ENCODE results near the gene KCNE2. TPM values are rescaled to one million over a fixed set of nuclear protein-coding genes. Genes with fewer than 3 reads are reported as not detected.

The KCNE2 gene
- total RNA-seq, 1 donor from 2014 or later, result 0.27 TPM

GRCh38 chr21:34345892-34346291, 17.9 kb upstream of the KCNE2 start:
- Histone ChIP-seq H4K20me1 (ENCODE audit: insufficient read depth, low read length) (no peaks in the 10 kb centered on the region), H3K4me1 (ENCODE audit: insufficient read depth, low read length) (peaks cover 6% of the 10 kb centered on the region), H3K27ac (ENCODE audit: low read depth, low read length) (no peak overlapping the region), H3K4me3 (ENCODE audit: insufficient read depth, low read depth, low read length) (no peak overlapping the region), H3K27me3 (ENCODE audit: insufficient read depth, low read length) (peaks cover 5% of the 10 kb centered on the region), H3K9ac (ENCODE audit: low read length) (no peak overlapping the region), H3K9me3 (ENCODE audit: insufficient read depth, low read depth, low read length) (no peaks in the 10 kb centered on the region), H3K36me3 (ENCODE audit: insufficient read depth, low read length) (no peaks in the 10 kb centered on the region), H3K4me2 (ENCODE audit: low read length) (peak overlapping the region; percentile 3), H2AFZ (ENCODE audit: low read depth, low read length) (no peak overlapping the region), H3K79me2 (ENCODE audit: insufficient read depth, low read length) (no peaks in the 10 kb centered on the region)
- H3K27me3 Mint-ChIP-seq (ENCODE audit: low read depth, unreplicated experiment), result peaks cover 12% of the 10 kb centered on the region
- FAIRE-seq (no peak), DNase-seq (ENCODE audit: low read depth) (no peak)
- H3K4me1 Mint-ChIP-seq (ENCODE audit: low read depth, unreplicated experiment), result no peaks in the 10 kb centered on the region
- no peak overlapping the region for H3K27ac Mint-ChIP-seq (ENCODE audit: unreplicated experiment)
- peaks cover 2% of the 10 kb centered on the region for H3K9me3 Mint-ChIP-seq (ENCODE audit: unreplicated experiment)
- no peak for TF ChIP-seq EZH2 (IDR thresholded peaks at IDR 0.05; ENCODE audit: insufficient read depth, low read length)
- TF ChIP-seq, protein P1, sequence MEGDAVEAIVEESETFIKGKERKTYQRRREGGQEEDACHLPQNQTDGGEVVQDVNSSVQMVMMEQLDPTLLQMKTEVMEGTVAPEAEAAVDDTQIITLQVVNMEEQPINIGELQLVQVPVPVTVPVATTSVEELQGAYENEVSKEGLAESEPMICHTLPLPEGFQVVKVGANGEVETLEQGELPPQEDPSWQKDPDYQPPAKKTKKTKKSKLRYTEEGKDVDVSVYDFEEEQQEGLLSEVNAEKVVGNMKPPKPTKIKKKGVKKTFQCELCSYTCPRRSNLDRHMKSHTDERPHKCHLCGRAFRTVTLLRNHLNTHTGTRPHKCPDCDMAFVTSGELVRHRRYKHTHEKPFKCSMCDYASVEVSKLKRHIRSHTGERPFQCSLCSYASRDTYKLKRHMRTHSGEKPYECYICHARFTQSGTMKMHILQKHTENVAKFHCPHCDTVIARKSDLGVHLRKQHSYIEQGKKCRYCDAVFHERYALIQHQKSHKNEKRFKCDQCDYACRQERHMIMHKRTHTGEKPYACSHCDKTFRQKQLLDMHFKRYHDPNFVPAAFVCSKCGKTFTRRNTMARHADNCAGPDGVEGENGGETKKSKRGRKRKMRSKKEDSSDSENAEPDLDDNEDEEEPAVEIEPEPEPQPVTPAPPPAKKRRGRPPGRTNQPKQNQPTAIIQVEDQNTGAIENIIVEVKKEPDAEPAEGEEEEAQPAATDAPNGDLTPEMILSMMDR (IDR thresholded peaks at IDR 0.05; ENCODE audit: insufficient read depth, low read depth, low read length), result no peak
- no peaks in the 10 kb centered on the region for H3K36me3 Mint-ChIP-seq (ENCODE audit: low read depth, unreplicated experiment)
- no peak overlapping the region for H3K4me3 Mint-ChIP-seq (ENCODE audit: unreplicated experiment)

DNA sequence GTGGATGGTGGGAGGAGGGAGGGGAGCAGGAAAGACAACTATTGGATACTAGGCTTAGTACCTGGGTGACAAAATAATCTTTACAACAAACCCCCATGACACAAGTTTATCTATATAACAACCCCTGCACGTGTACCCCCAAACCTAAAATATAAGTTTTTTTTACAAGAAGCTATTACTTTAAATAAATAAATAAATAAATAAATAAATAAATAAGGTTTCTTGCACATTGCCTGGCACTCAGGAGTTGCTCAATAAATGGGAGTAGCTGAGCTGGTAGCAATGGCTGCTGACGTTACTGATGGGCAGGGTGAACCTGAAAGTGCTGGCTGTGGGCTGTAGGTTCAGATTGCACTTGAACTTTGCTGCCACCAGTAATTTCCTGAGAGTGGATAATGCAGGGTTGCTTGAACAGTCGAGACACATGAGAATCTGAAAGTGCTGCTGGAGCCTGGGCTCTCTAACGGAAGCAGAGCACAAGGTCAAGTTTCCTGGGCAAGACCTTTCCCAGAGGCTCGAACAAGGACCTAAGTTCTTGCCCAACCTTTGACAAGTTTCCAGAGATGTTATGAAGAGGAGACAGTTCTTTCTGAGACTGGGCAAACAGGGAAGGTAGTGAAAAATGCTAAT, 14.8 kb upstream of the KCNE2 start:
- H3K4me3 Mint-ChIP-seq (ENCODE audit: unreplicated experiment), result no peak overlapping the region
- Histone ChIP-seq H3K4me2 (ENCODE audit: low read length) (no peak overlapping the region), H3K27me3 (ENCODE audit: insufficient read depth, low read length) (peaks cover 6% of the 10 kb centered on the region), H3K9ac (ENCODE audit: low read length) (no peak overlapping the region), H2AFZ (ENCODE audit: low read depth, low read length) (no peak overlapping the region), H3K4me1 (ENCODE audit: insufficient read depth, low read length) (peaks cover 6% of the 10 kb centered on the region), H3K4me3 (ENCODE audit: insufficient read depth, low read depth, low read length) (no peak overlapping the region), H3K36me3 (ENCODE audit: insufficient read depth, low read length) (no peaks in the 10 kb centered on the region), H4K20me1 (ENCODE audit: insufficient read depth, low read length) (no peaks in the 10 kb centered on the region), H3K79me2 (ENCODE audit: insufficient read depth, low read length) (no peaks in the 10 kb centered on the region), H3K9me3 (ENCODE audit: insufficient read depth, low read depth, low read length) (no peaks in the 10 kb centered on the region), H3K27ac (ENCODE audit: low read depth, low read length) (no peak overlapping the region)
- TF ChIP-seq EZH2 (IDR thresholded peaks at IDR 0.05; ENCODE audit: insufficient read depth, low read length), result no peak
- TF ChIP-seq, protein P1 (IDR thresholded peaks at IDR 0.05; ENCODE audit: insufficient read depth, low read depth, low read length), result no peak
- H3K9me3 Mint-ChIP-seq (ENCODE audit: unreplicated experiment), result peaks cover 2% of the 10 kb centered on the region
- H3K4me1 Mint-ChIP-seq (ENCODE audit: low read depth, unreplicated experiment), result no peaks in the 10 kb centered on the region
- FAIRE-seq (no peak), DNase-seq (ENCODE audit: low read depth) (no peak)
- no peak overlapping the region for H3K27ac Mint-ChIP-seq (ENCODE audit: unreplicated experiment)
- peaks cover 15% of the 10 kb centered on the region for H3K27me3 Mint-ChIP-seq (ENCODE audit: low read depth, unreplicated experiment)
- H3K36me3 Mint-ChIP-seq (ENCODE audit: low read depth, unreplicated experiment), result no peaks in the 10 kb centered on the region

GRCh38 chr21:34351786-34352241, 12.0 kb upstream of the KCNE2 start:
- no peaks in the 10 kb centered on the region for H3K79me2 ChIP-seq (ENCODE audit: insufficient read depth, low read length)
- H3K27ac ChIP-seq (ENCODE audit: low read depth, low read length), result no peak overlapping the region
- no peaks in the 10 kb centered on the region for H3K36me3 ChIP-seq (ENCODE audit: insufficient read depth, low read length)
- H3K27me3 ChIP-seq (ENCODE audit: insufficient read depth, low read length), result peaks cover 6% of the 10 kb centered on the region
- H3K9me3 ChIP-seq (ENCODE audit: insufficient read depth, low read depth, low read length), result no peaks in the 10 kb centered on the region
- H3K27ac Mint-ChIP-seq (ENCODE audit: unreplicated experiment), result no peak overlapping the region
- H3K36me3 Mint-ChIP-seq (ENCODE audit: low read depth, unreplicated experiment), result no peaks in the 10 kb centered on the region
- DNase-seq (ENCODE audit: low read depth) (no peak), FAIRE-seq (no peak)
- H4K20me1 ChIP-seq (ENCODE audit: insufficient read depth, low read length), result no peaks in the 10 kb centered on the region
- no peak overlapping the region for H2AFZ ChIP-seq (ENCODE audit: low read depth, low read length)
- H3K4me1 ChIP-seq (ENCODE audit: insufficient read depth, low read length), result no peaks in the 10 kb centered on the region
- H3K4me3 Mint-ChIP-seq (ENCODE audit: unreplicated experiment), result no peak overlapping the region
- peaks cover 2% of the 10 kb centered on the region for H3K9me3 Mint-ChIP-seq (ENCODE audit: unreplicated experiment)
- no peaks in the 10 kb centered on the region for H3K4me1 Mint-ChIP-seq (ENCODE audit: low read depth, unreplicated experiment)
- no peak for TF ChIP-seq EZH2 (IDR thresholded peaks at IDR 0.05; ENCODE audit: insufficient read depth, low read length)
- TF ChIP-seq, protein P1 (IDR thresholded peaks at IDR 0.05; ENCODE audit: insufficient read depth, low read depth, low read length), result peak; percentile 65
- H3K9ac ChIP-seq (ENCODE audit: low read length), result no peak overlapping the region
- no peak overlapping the region for H3K4me3 ChIP-seq (ENCODE audit: insufficient read depth, low read depth, low read length)
- no peak overlapping the region for H3K4me2 ChIP-seq (ENCODE audit: low read length)
- peaks cover 7% of the 10 kb centered on the region for H3K27me3 Mint-ChIP-seq (ENCODE audit: low read depth, unreplicated experiment)

Measured in astrocyte (in vitro differentiated cells and primary cell).